Ramos (cell line): Measurements from ENCODE around the gene FOSB.

Source experiments
- in situ Hi-C: fragments of 300-500 bp; cut with MboI; formaldehyde crosslinking; loops from one replicate; pipeline ENCODE4 v1.14.3; 2022; ENCODE audit warnings: low sequenced_read_pairs; ENCODE audit not compliant: unreplicated experiment

Gene FOSB

DNA sequence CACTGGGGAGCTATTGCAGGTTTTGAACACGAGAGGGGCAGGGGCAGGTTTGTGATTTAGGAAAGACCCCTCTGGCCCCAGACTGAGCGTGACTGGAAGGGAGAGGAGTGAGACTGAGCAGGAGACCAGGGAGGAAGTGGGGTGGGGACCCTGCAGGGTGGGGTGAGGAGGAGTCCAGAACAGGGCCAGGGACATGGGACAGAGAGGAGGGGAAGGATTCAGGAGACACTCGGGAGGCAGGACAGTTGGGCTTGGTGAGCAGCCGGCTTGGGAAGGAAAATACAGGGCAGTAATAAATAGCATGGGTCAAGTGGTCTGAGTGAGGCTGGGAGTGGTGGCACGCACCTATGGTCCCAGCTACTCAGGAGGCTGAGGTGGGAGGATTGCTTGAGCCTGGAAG lies 9.4 kb downstream of the FOSB start:
- in situ Hi-C loops, result loop anchor here (5.0 kb wide), 1 partner anchor 35 kb away; no protein-coding TSS in a partner anchor

DNA sequence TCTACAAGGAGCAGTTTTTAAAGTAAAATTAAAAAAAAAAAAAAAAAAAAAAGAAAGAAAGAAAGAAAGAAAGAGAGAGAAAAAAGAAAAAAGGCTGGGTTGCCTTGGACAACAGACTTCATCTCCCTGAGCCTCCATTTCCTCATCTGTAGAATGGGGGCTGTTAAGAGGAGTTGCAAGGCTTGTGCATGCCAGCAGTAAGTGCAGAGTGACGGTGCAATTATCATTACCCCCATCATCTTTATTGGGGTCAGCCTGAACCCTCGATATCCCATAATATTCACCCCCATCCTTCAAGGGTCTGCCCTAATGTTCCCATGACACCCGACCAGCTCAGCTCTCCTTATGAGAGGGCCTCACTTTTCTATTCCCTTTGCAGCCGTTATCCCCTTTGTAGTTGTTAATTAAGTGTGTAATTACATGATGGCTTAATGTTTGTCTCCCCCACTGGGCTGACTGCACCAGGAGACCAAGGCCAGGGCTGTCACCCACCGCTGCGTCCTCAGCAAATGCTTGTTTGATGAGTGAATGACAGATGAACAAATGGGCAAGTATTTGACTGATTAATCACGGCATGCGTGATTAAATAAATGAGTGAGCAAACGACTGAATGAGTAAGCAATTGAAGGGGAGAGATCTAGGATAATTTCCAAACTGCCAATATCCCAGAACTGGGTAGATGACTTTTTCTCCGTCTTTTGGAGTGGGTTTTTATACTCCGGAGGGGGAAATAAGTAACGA lies 10.1 kb downstream of the FOSB start:
- in situ Hi-C loops, result loop anchor here (5.0 kb wide), 1 partner anchor 36 kb away; no protein-coding TSS in a partner anchor

DNA sequence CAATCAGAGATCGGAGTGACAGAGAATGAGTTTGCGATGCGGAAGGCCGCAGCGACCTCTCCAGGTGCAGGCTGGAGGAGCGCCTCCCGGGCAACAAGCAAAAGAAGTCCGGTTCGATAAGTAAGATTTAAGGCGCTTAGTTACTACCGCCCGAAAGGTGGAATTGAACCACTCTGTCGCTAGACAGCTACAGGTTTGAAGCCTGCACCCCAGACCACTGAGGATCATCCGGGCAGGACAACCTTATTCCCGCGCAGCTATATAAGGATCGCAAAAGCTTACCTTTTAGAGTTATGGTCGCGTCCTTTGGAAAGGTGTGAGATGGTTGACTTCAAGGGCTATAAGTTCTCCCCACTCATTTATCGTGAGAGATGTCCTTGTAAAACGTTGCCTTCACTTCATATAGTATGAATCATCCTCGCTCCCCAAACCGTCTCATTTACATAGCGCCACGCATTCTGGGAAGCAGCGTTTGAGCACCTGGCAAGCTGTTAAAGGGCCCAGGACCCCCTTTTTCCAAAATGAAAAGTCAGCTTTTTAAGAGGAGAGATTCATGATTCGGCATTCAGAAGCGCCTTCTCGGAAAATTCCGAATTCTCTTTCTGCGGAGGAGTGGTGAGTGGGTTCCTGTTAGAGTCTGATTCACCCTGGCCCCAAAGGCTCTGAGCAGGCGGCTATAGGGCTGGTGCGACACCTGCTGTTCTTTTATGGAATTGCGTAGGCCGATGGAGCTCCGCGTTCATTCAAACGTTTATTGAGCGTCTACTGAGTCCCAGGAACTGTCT lies 10.8 kb downstream of the FOSB start:
- in situ Hi-C loops, result loop anchor here (5.0 kb wide), 1 partner anchor 36 kb away; no protein-coding TSS in a partner anchor

DNA sequence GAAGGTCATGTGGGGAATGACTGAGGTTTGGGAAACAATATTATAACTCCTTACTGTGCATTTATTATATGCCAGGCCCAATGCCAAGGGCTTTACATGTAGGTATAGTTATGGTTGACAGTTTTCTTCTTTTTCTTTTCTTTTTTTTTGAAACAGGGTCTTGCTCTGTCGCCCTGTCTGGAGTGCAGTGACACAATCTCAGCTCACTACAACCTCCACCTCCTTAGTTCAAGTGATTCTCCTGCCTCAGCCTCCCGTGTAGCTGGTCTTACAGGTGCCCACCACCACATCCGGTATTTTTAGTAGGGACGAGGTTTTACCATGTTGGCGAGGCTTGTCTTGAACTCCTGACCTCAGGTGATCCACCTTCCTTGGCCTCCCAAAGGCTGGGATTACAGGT lies 15.2 kb downstream of the FOSB start:
- in situ Hi-C loops, result no loop called here

DNA sequence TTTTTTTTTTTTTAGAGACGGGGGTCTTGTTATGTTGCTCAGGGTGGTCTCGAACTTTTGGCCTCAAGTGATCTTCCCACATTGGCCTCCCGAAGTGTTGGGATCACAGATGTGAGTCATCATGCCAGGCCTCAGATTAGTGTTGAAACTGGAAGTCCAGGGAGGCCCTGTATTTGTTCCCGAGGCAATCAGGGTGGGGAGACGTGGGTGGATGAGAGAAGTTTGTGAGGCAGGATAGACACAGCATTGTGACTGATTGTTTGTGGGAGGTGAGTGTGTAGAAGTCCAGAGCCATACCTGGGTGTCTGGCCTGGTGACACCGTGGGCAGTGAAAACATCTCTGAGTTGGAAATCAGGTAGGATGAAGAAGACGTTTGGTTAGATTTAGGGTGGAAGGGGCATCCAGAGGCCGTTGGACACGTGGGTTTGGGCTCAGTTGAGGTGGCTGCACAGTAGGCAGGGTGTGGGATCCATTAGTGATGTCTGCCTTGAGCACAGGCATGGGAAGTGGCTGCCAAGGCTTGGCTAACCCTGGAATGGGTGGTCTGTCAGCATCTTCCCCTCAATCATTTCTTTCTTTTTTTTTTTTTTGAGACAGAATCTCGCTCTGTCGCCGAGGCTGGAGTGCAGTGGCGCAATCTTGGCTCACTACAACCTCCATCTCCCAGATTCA lies 16.6 kb downstream of the FOSB start:
- in situ Hi-C loops, result no loop called here

DNA sequence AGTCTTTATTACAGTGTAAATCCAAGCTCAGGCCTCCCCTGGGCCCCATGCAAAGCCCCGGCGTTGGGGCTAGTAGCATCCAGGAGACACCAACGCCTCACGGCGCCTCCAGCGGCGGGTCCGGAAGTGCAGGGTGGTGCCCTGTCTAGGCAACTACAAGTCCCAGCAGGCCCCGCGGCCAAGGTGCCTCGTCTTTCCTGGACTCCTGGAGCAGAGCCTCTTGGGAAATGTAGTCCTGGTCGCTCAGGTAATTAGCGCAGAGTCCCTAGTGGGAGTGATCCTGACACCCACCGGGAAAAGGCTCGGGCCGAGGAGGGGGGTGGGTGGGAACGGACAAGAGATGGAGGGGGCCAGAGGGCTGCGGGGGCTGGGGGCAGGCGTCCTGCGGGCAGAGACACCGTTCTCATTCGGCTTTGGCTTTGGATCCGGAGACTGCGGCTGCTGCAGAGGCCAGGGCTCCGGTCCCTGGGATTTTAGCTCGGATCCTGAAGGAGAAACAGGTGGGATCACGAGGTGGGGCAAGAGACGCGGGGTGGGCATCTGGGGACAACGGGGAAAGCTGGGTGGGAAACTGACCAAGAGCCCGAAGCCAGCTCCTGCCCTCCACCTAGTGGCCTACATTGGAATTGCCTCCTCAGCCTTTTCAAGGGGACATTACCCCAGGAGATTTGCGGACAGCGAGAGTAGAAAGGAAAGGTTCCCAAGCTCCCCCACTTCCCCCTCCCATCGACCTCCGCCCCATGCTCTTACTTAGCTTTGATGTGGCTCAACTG lies 17.7 kb downstream of the FOSB start:
- in situ Hi-C loops, result no loop called here

DNA sequence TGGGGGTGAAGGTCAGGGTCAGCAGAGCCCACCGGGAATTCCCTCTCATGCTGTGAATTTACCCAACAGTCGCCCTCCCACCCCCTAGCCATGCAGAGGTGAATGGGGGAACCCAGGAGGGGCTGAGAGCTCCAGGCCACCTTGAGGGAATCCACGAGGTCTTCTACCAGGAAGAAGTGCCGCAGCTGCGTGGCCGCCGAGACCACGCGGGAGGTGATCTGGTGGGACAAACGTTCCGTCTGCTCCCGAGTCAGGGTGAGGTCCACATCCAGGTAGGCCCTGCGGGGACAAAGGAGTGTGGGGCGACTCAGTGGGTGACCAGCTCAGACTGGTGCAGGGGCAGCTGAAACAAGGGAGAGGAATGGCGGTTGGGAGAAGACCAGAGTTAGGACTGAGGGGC lies 20.9 kb downstream of the FOSB start:
- in situ Hi-C loops, result no loop called here

DNA sequence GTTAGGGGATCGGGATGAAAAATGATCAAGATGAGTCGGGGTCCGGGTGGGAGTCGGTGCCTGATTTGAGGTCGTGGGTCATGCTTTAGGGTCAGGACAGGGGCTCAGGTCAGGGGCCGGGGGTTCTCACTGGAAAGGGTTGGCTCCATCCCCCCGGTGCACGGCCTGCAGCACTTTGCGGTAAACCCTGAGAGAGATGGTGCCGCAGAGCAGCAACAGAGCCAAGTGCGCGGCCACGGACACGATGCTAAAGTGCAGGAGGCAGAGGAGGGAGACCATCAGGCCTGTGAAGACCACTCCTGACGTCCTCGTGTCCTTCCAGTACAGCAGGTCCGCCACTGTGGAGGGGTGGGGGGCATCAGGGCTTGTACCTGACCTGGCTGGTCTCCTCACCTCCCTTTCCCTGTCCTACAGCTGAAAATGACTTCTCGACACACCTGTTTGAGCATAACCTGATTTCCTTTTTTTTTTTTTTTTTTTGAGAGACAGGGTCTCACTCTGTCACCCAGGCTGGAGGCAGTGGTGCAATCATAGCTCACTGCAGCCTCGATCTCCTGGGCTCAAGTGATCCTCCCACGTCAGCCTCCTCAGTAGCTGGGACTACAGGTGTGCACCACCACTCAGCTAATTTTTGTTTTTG lies 21.5 kb downstream of the FOSB start:
- in situ Hi-C loops, result no loop called here

DNA sequence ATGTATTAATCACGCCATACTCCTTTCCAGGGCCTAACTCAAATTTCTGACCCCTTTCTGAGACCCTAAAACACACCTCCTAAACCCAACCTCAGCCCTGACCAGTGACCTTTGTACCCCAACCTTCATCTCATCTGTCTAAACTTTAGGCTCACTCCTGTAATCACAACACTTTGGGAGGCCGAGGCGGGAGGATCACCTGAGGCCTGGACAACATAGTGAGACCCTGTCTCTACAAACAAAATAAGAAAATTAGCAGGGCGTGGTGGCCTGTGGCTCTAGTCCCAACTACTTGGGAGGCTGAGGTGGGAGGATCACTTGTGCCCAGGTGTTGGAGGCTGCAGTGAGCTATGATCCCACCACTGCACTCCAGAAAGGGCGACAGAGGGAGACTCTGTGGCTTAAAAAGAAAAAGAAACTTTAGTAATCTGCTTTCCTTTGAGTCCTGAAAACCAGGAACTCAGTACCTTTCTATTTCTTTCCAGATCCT lies 24.4 kb downstream of the FOSB start:
- in situ Hi-C loops, result no loop called here

DNA sequence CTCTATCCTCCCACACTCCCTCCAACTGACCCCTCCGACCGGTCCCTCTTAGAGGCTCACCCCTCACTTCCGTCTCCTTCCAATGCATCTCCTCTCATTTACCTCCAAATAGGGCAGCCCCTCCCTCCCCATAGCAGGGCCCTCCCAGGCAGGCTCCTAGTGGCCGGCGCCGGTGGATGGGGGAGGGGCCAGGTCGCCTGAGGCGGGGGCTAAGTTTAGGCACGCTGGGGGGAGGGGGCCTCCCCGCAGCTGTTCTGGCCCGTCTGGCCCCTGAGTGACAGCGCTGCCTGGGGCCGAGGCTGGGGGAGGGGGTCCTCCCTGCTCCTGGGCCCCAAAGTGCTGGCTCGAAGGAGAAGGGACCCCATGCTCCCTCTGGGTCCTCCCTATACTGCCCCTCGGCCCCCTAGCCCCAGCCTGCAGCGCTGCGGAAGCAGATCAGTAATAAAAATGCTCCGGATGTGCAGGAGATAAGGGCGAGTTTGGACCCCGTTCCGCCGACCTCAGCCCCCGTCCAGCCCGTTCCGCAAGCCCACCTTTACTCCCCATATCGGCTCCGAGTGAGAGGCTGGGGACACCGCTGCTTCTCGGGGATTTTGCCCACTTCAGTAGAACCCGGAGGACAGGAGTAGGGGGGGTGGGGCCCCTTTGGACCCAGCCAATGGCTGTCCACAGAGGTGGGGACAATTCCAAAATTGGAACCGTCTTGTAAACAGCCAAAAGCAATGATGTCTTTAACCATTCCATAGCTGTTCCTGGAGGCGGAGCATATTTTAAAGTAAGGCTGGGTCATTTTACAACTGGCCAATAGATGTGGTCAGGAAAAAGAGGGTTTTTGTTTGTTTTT lies 25.1 kb downstream of the FOSB start:
- in situ Hi-C loops, result no loop called here

DNA sequence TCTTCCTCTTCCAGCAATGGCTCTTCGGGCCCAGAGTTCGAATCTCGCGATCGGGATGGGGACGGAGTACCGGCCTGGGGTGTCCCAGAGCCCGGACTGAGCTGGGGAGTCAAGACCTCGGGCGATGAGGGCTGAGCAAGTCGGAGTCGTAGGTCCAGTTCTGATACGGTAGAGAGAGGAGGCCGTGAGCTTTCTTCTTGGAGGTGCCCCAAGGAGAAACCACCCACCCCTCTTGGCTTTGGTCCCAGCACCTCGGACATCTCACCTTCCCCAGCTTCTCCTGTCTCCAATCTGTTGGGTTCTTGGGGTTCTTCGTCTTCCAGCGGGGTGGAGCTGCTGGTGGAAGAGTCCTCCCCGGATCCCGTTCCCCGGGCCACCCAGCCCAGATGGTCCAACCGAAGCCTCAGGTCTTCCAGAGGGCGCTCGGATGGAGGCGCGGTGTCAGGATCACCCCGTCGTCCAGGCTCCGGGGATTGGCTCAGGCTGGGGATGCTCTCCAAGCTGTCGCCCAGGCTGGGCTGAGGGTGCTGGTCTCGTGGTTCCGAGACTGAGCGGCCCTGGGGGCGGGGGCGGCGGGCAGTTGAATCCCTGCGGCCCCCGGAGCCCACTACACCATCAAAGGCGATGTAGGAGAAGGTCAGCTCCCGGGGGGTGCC lies 26.6 kb downstream of the FOSB start:
- in situ Hi-C loops, result no loop called here

DNA sequence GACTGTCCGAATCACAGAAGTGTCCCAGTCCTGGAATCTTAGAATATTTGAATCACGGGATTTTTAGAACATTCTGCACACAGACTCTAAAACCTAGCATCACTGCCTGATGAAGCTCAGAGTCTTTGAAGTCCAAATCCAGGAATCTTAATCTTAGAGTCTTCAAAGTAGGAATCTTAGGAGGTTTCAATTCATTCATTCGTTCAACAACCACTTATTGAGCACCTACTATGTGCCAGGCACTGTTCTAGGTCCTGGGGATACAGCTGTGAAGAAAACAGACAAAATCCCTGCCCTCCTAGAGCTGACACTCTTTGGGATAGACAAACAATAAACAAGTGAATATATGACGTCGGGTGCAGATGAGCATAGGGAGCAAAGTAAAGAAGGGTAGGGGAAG lies 27.4 kb downstream of the FOSB start:
- in situ Hi-C loops, result no loop called here

DNA sequence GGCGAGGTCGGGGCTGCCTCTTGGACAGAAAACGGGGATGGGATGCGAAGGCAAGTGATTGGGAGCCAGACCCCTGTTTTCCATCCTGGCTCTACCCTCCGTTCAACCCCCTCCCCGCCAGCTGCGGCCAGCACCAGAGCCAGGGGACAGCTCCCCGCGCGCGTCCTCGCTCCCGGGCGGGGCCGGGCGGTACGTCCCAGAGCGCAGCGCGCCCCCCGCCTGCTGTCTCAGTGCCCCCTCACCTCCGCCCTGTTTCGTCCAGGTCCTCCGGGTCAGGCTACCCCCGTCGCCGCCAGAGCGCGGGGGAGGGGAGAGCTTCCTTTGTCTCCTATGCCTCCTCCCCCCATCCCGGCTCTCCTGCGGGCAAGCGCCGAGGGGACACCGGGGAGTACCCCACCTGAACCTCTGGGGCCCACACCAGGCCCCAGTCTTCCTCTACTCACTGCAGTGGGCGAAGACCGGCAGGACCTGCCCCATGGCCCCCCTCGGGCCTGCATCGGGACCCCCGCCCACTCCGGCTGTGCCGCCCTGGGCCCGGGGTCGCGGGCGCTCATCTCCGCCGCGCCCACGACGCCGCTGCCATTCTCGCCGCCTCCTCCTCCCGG lies 28.7 kb downstream of the FOSB start:
- in situ Hi-C loops, result no loop called here

DNA sequence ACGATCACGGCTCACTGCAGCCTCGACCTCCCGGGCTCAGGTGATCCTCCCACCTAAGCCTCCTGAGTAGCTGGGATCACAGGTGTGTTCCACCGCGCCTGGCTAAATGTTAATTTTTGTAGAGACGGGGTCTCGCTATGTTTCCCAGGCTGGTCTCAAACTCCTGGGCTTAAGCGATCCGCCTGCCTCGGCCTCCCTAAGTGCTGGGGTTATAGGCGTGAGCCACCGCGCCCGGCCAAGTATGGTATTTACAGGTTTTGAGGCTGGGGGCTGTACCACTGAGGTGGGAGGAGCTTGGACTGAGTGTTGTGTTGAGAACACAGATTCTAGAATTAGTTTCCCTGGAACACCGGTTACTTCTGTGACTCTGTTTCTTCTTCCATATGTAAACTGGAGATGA lies 30.0 kb downstream of the FOSB start:
- in situ Hi-C loops, result no loop called here

DNA sequence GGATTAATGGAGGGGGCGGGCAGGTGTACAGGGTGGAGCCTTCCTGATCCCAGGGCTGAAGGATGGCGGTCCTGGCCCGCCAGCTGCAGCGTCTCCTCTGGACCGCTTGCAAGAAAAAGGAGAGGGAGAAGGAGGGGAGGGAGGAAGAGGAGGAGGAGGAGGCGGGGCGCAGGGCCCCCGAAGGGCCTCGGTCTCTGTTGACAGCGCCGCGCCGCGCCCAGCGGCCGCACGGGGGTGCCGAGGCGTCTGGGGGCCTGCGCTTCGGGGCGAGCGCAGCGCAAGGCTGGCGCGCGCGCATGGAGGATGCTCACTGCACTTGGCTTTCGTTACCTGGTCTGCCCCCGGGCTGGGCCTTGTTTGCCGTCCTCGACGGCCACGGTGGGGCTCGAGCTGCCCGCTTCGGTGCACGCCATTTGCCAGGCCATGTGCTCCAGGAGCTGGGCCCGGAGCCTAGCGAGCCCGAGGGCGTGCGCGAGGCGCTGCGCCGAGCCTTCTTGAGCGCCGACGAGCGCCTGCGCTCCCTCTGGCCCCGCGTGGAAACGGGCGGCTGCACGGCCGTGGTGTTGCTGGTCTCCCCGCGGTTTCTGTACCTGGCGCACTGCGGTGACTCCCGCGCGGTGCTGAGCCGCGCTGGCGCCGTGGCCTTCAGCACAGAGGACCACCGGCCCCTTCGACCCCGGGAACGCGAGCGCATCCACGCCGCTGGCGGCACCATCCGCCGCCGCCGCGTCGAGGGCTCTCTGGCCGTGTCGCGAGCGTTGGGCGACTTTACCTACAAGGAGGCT lies 30.8 kb downstream of the FOSB start, which contains the start of gene PPM1N:
TSS of gene PPM1N (plus strand) at position 33 of the 785 bp plus-strand sequence. CDS start at position 63, 30 bp downstream.
- in situ Hi-C loops, result no loop called here

DNA sequence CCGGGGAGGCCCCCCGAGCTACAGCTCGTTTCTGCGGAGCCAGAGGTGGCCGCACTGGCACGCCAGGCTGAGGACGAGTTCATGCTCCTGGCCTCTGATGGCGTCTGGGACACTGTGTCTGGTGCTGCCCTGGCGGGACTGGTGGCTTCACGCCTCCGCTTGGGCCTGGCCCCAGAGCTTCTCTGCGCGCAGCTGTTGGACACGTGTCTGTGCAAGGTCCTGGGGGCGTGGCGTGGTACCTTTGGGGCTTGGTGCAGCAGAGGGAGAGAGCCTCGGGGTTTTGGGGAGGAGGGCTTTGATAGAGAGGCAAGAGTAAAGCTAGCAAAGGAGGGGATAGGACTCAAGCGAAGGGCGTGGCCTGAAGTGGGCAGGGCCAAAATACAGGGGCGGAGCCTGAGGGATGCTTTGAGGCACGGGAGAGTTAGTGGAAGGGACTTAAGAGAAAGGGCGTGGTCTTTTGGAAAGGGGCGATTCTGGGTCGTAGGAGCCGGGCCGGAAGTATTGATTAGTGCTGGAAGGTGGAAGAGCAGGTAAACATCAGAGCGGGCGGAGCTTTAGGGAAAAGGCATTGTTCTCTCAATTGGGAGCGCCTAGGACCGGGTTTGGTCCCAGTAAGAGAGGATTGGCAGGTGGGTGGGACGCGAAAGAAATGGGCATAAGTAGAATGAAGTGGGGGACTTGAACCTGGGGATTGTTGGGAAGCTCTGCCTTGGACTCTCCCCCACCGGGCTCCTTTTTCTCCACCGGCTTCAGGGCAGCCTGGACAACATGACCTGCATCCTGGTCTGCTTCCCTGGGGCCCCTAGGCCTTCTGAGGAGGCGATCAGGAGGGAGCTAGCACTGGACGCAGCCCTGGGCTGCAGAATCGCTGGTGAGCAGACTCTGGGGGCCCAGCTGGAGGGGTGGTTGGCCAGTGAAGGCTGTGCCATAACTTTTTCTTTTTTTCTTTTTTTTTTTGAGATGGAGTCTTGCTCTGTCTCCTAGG lies 31.7 kb downstream of the FOSB start:
- in situ Hi-C loops, result no loop called here
